ENCODE results near the gene FHIT.

DNA sequence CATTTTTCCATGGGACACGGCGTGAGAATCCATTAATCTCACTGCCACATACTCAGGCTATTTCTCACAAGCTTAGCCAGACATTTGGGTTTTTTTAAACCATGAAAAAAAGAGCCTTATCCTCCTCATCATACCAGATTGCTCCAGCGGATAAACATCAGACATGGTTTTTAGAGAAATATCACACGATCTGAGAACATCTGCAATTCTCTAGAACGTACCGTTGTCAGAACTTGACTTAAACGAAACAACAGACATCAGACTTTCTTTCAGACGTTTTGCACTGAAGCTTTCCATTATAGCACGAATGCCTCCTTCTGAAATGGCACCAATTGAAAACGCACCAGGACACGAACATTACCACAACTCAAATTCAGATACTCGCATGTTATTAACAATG lies 1457.3 kb downstream of the FHIT start:
- TF ChIP-seq, protein P1, sequence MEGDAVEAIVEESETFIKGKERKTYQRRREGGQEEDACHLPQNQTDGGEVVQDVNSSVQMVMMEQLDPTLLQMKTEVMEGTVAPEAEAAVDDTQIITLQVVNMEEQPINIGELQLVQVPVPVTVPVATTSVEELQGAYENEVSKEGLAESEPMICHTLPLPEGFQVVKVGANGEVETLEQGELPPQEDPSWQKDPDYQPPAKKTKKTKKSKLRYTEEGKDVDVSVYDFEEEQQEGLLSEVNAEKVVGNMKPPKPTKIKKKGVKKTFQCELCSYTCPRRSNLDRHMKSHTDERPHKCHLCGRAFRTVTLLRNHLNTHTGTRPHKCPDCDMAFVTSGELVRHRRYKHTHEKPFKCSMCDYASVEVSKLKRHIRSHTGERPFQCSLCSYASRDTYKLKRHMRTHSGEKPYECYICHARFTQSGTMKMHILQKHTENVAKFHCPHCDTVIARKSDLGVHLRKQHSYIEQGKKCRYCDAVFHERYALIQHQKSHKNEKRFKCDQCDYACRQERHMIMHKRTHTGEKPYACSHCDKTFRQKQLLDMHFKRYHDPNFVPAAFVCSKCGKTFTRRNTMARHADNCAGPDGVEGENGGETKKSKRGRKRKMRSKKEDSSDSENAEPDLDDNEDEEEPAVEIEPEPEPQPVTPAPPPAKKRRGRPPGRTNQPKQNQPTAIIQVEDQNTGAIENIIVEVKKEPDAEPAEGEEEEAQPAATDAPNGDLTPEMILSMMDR (conservative IDR thresholded peaks at IDR 0.05): no peak
- TF ChIP-seq EZH2 (IDR thresholded peaks at IDR 0.05; ENCODE audit: low read depth): no peak

Measured in PC-9 (cell line).